HCT116 (cell line): ENCODE results near the gene RSPH9. TPM values are rescaled to one million over a fixed set of nuclear protein-coding genes. Genes with fewer than 3 reads are reported as not detected.
A peak's percentile ranks its signal among the peaks of the same experiment; 100 is the strongest.

ENCODE experiments used
- ATAC-seq: fragments of 200-7000 bp; cut with Tn5 transposase; 2 replicates; pipeline ENCODE4 v1.9.1; 2020; ENCODE audit warnings: mild to moderate bottlenecking, moderate library complexity
- BruUV-seq: library from RNA; stranded (reverse); fragments of 400-500 nt; replicated peaks from 2 replicates; lab custom pipeline; 2021; lab: Mats Ljungman, UMichigan
- CTCF ChIA-PET: fragments of 300-600 bp; sonication (Branson Sonifier 250); formaldehyde crosslinking; loops from one replicate; lab custom pipeline; 2021; ENCODE audit warnings: antibody characterized with exemption; lab: Charles Lee
- POLR2A ChIA-PET: fragments of 300-600, 350-600 bp; sonication (Branson Sonifier 250); formaldehyde crosslinking; loops from one replicate; lab custom pipeline; 2021; ENCODE audit warnings: antibody characterized with exemption; lab: Charles Lee
- RAD21 ChIA-PET, 2 experiments: fragments of 300-600 bp; sonication (Branson Sonifier 250); formaldehyde crosslinking; loops; one replicate each; lab custom pipeline; 2023; ENCODE audit warnings: low total read pairs in 2 of 2; ENCODE audit not compliant: uncharacterized antibody in 2 of 2, unreplicated experiment in 2 of 2, low non-redundant PET in 1 of 2; lab: Charles Lee
- DNase-seq: peaks from one replicate; pipeline ENCODE4 v3.0.0-alpha.2; 2010; ENCODE audit warnings: low read depth, low spot score
- H2AFZ ChIP-seq: fragments of 200-600 bp; shearing (Covaris generic), sonication (generic); 2 replicates; pipeline ENCODE4 v1.6.1; 2017; ENCODE audit warnings: low read depth, mixed run types, mixed read lengths, antibody characterized with exemption, low read length; ENCODE audit not compliant: poor library complexity, severe bottlenecking
- H3K27ac ChIP-seq: 2 replicates; pipeline ENCODE4 v1.5.1; 2012; ENCODE audit warnings: low read depth, low read length
- H3K27me3 ChIP-seq: fragments of 200-600 bp; sonication (generic); 2 replicates; pipeline ENCODE4 v1.6.1; 2016; ENCODE audit warnings: mixed run types, low read length, mixed read lengths; ENCODE audit not compliant: insufficient read depth
- H3K36me3 ChIP-seq, 2 experiments: fragments of 200-500 bp in 1 of 2; fragments of 200-600 bp in 1 of 2; sonication (Bioruptor generic) in 1 of 2; sonication (generic) in 1 of 2; 2 replicates each; pipeline versions ENCODE4 v1.5.1 to v1.6.1; 2014 to 2016; ENCODE audit warnings: low read length in 2 of 2, inconsistent platforms in 1 of 2, mixed read lengths in 1 of 2, mixed run types in 1 of 2; ENCODE audit not compliant: insufficient read depth in 2 of 2, control insufficient read depth in 1 of 2
- H3K4me1 ChIP-seq, 2 experiments: fragments of 200-600 bp in 1 of 2; sonication (generic) in 1 of 2; 2 replicates each; pipeline versions ENCODE4 v1.5.1 to v1.6.1; 2012 to 2017; ENCODE audit warnings: low read length in 2 of 2, inconsistent platforms in 1 of 2, mild to moderate bottlenecking in 1 of 2, mixed read lengths in 1 of 2, mixed run types in 1 of 2, moderate library complexity in 1 of 2; ENCODE audit not compliant: insufficient read depth in 2 of 2, control insufficient read depth in 1 of 2
- H3K4me2 ChIP-seq: fragments of 200-600 bp; sonication (generic); 2 replicates; pipeline ENCODE4 v1.6.1; 2017; ENCODE audit warnings: mixed run types, low read length, mixed read lengths
- H3K4me3 ChIP-seq, 2 experiments: fragments of 200-600 bp in 1 of 2; sonication (generic) in 1 of 2; replicated peaks in 1 of 2; 2 replicates each; pipeline ENCODE4 v1.5.1; 2011 to 2016; ENCODE audit warnings: low read length in 2 of 2, control low read depth in 1 of 2, low read depth in 1 of 2, mild to moderate bottlenecking in 1 of 2, mixed read lengths in 1 of 2, mixed run types in 1 of 2
- H3K79me2 ChIP-seq: fragments of 200-600 bp; sonication (generic); 2 replicates; pipeline ENCODE4 v1.6.1; 2017; ENCODE audit warnings: mild to moderate bottlenecking, mixed run types, low read length, moderate library complexity, mixed read lengths; ENCODE audit not compliant: insufficient read depth
- H3K9ac ChIP-seq: fragments of 200-600 bp; sonication (generic); 2 replicates; pipeline ENCODE4 v1.6.1; 2016; ENCODE audit warnings: low read length, mixed read lengths
- H3K9me2 ChIP-seq: fragments of 200-600 bp; sonication (generic), shearing (Covaris generic); 2 replicates; pipeline ENCODE4 v1.6.1; 2017; ENCODE audit warnings: mixed run types, mild to moderate bottlenecking, moderate library complexity; ENCODE audit not compliant: insufficient read depth
- H3K9me3 ChIP-seq, 2 experiments: fragments of 200-500 bp in 1 of 2; fragments of 200-600 bp in 1 of 2; sonication (Bioruptor generic) in 1 of 2; sonication (generic) in 1 of 2; 2 replicates each; pipeline ENCODE4 v1.6.1; 2014 to 2017; ENCODE audit warnings: low read length in 2 of 2, mixed read lengths in 2 of 2, inconsistent platforms in 1 of 2, low read depth in 1 of 2, mild to moderate bottlenecking in 1 of 2, mixed run types in 1 of 2, moderate library complexity in 1 of 2; ENCODE audit not compliant: control insufficient read depth in 1 of 2, insufficient read depth in 1 of 2
- H4K20me1 ChIP-seq: fragments of 200-600 bp; sonication (generic), shearing (Covaris generic); 2 replicates; pipeline ENCODE4 v1.6.1; 2017; ENCODE audit warnings: mixed run types, mild to moderate bottlenecking, moderate library complexity; ENCODE audit not compliant: insufficient read depth
- CBX3 ChIP-seq: IDR thresholded peaks from 2 replicates; pipeline ENCODE4 v1.6.1; 2012; ENCODE audit warnings: low read depth
- CEBPB ChIP-seq: IDR thresholded peaks from 2 replicates; pipeline ENCODE4 v1.6.1; 2012; ENCODE audit warnings: low read depth
- FOSL1 ChIP-seq: IDR thresholded peaks from 2 replicates; pipeline ENCODE4 v1.6.1; 2012; ENCODE audit warnings: low read depth
- SP1 ChIP-seq: IDR thresholded peaks from 2 replicates; pipeline ENCODE4 v1.6.1; 2012; ENCODE audit warnings: low read depth
- TCF7L2 ChIP-seq: IDR thresholded peaks from 2 replicates; pipeline ENCODE4 v1.7.0; 2011; ENCODE audit warnings: borderline replicate concordance, inconsistent platforms; ENCODE audit not compliant: insufficient read depth, insufficient read length; ENCODE audit errors: extremely low read depth
- YY1 ChIP-seq: IDR thresholded peaks from 2 replicates; pipeline ENCODE4 v1.6.1; 2011; ENCODE audit warnings: low read length, low read depth, moderate library complexity, mild to moderate bottlenecking; ENCODE audit not compliant: insufficient replicate concordance; ENCODE audit errors: extremely low read depth
- ZFX ChIP-seq: fragments of 450-650 bp; IDR thresholded peaks from 2 replicates; pipeline ENCODE4 v1.6.1; 2017
- intact Hi-C: fragments of 100-400 bp; cut with micrococcal nuclease; formaldehyde crosslinking; loops from 2 replicates; pipeline ENCODE4 v1.10.0; 2022
- total RNA-seq: library from RNA; stranded (reverse); gene quantifications from one replicate; pipeline ENCODE4 v1.2.1, GENCODE V29; 2021; ENCODE audit not compliant: unreplicated experiment

The RSPH9 gene
- total RNA-seq, 1 experiment from 2014 or later: not detected

GRCh38 chr6:43683708-43684455, 39.0 kb downstream of the RSPH9 start:
- Histone ChIP-seq H4K20me1 (no peaks in the 10 kb centered on the region; the same call in 1 of the 2 replicates), H3K27me3 (no peaks in the 10 kb centered on the region), H3K4me2 (no peak overlapping the region), H3K9me2 (no peaks in the 10 kb centered on the region), H2AFZ (no peak overlapping the region), H3K9me3 (no peaks in the 10 kb centered on the region), H3K4me1 (peaks cover 10 to 18% of the 10 kb centered on the region in 2 experiments; a peak in 3 of 4 replicates), H3K27ac (no peak overlapping the region), H3K36me3 (peaks cover 10 to 14% of the 10 kb centered on the region in 2 experiments; a peak in 3 of 4 replicates), H3K79me2 (peaks cover 82% of the 10 kb centered on the region), H3K4me3 (no peak overlapping the region), H3K9ac (no peak overlapping the region)
- ATAC-seq (no peak), DNase-seq (no peak)
- intact Hi-C loops: no loop called here
- no TSS peak for BruUV-seq
- TF ChIP-seq CEBPB: no peak
- no peak for TF ChIP-seq CBX3
- no peak for TF ChIP-seq YY1
- no peak for TF ChIP-seq ZFX
- TF ChIP-seq SP1: no peak
- ChIA-PET POLR2A (no interaction called here), CTCF (no interaction called here), RAD21 (no interaction called here)

- H3K4me2 ChIP-seq: peak overlapping the region; percentile 85
- no peaks in the 10 kb centered on the region; a peak in 1 of 4 replicates for H3K36me3 ChIP-seq
- ATAC-seq (no peak), DNase-seq (no peak)
- no peaks in the 10 kb centered on the region; the same call in 1 of the 2 replicates for H4K20me1 ChIP-seq
- no TSS peak for BruUV-seq
- RAD21 ChIA-PET: no interaction called here
- H2AFZ ChIP-seq: no peak overlapping the region
- peak overlapping the region; percentile 47 for H3K27ac ChIP-seq
- TF ChIP-seq FOSL1 (no peak), TCF7L2 (no peak)
- CTCF ChIA-PET: no interaction called here
- peak overlapping the region; percentile 72 to 88 for H3K4me3 ChIP-seq
- peaks cover 56% of the 10 kb centered on the region for H3K79me2 ChIP-seq
- intact Hi-C loops: no loop called here
- H3K9ac ChIP-seq: peak overlapping the region; percentile 90
- POLR2A ChIA-PET: interaction anchor here (1.4 kb wide), 1 partner anchor 83 kb away, joined by 6 read pairs; the partner anchor contains the start of gene VEGFA
- no peaks in the 10 kb centered on the region for H3K9me3 ChIP-seq
- peaks cover 10 to 18% of the 10 kb centered on the region in 2 experiments; a peak in 3 of 4 replicates for H3K4me1 ChIP-seq
- H3K9me2 ChIP-seq: no peaks in the 10 kb centered on the region
- no peaks in the 10 kb centered on the region for H3K27me3 ChIP-seq
These were observed 42.2 kb downstream of the RSPH9 start for GRCh38 chr6:43687079-43687436.
